DMS53 treated with DMSO at 0.1 percent for 48 hours (cell line): Measurements from ENCODE around the gene UBASH3A.

Experiments
- DNase-seq: peaks from one replicate; lab custom pipeline; 2025; ENCODE audit not compliant: unreplicated experiment; lab: John Stamatoyannopoulos, UW

The UBASH3A gene, protein sequence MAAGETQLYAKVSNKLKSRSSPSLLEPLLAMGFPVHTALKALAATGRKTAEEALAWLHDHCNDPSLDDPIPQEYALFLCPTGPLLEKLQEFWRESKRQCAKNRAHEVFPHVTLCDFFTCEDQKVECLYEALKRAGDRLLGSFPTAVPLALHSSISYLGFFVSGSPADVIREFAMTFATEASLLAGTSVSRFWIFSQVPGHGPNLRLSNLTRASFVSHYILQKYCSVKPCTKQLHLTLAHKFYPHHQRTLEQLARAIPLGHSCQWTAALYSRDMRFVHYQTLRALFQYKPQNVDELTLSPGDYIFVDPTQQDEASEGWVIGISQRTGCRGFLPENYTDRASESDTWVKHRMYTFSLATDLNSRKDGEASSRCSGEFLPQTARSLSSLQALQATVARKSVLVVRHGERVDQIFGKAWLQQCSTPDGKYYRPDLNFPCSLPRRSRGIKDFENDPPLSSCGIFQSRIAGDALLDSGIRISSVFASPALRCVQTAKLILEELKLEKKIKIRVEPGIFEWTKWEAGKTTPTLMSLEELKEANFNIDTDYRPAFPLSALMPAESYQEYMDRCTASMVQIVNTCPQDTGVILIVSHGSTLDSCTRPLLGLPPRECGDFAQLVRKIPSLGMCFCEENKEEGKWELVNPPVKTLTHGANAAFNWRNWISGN

DNA sequence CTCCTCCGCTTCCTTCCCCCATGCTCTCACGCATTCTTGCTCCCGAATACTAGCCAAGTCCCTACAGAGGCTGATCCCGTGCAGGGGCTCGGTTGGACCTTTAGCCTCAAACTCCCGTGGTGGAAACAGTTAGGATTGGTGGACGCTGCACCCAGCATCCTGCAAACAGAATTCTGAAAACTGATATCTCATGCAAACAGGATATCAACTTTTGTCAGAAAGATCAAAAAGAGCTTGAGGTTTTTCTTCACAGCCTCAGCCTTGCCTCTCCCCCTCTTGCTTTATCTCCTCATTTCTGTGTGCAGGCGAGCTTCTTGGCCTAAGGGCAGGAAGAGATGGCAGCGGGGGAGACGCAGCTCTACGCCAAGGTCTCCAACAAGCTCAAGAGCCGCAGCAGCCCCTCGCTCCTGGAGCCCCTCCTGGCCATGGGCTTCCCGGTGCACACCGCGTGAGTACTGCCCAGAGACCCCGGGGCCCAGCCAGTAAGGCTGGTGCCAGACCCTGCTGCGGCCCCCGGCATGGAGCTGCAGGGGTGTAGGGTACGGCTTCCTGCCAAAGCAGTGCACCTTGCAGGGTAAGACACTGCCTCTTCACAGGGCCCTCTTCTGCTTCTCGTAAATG is at the start of gene UBASH3A:
TSS of gene UBASH3A (plus strand) at position 292 of the 621 bp plus-strand sequence. CDS start at position 336, 44 bp downstream.
- DNase-seq: no peak

DNA sequence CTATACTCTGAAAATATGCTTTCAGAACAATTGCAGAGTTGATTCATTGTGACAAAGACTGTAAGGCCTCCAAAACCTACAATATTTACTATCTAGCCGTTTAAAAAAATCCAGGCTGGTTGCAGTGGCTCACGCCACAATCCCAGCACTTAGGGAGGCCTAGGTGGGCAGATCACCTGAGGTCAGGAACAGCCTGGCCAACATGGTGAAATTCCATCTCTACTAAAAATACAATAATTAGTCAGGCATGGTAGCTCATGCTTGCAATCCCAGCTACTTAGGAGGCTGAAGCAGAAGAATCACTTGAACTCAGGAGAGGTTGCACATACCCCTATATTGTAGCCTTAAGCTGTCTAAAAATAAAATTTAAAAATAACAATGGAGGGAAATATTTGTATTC is 47.7 kb upstream of the UBASH3A start:
- DNase-seq: no peak

DNA sequence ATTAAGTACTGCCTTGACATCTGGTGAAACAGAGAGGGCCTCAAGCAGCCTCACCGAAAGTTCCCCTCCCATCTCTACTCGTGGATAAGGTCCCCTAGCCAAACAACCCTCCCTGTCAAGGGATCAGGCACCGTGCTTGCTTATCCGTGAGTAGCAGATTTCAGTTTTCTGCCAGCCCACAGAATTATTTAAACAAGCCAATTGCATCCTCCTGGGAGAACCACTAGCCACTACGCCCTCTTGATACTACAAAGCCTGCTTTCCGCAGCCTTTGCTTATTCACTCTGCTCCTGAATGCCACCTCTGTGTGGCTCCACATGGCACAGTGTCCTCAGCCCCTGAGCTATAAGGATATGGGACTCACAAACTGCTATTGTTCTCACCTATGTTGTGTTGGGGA is 47.1 kb upstream of the UBASH3A start:
- DNase-seq: no peak

DNA sequence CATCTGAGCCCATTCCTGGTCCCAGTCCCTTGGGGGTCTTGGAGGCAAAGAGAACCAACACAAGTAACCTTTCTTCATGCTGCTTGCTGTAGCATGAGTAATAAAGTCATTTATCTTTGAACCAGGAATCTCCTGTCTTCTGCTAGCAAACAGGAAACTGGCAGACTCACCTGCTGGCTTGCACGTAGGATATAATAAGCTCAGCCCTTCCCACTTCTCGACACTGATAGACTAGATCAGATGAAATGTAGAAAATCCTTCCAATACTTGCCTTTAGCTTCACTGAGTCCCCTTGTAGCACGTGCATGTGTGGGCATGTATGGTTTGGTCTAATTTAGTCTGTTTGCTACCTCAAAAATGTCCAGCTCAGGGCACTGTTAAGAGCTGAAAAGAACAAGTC is 46.4 kb upstream of the UBASH3A start:
- DNase-seq: no peak

DNA sequence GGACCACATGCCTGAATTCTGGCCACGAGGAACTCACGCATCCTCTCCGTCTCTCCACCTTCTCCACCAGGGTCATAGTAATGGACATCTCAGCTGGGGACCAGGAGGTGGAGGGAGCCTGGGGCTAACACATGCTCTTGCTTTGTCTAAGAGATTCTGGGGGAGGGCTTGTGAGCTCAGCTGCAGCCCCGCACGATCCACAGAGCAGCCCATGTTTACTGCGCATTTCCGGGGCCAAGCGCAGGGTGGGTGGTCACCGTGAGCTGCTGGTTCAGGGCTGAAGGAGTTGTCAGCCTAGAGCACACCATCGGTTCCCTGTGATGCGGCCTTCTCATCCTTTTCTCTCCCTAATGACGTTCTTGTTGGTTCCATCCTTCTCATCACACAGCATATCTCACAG is 45.4 kb upstream of the UBASH3A start:
- no peak for DNase-seq

DNA sequence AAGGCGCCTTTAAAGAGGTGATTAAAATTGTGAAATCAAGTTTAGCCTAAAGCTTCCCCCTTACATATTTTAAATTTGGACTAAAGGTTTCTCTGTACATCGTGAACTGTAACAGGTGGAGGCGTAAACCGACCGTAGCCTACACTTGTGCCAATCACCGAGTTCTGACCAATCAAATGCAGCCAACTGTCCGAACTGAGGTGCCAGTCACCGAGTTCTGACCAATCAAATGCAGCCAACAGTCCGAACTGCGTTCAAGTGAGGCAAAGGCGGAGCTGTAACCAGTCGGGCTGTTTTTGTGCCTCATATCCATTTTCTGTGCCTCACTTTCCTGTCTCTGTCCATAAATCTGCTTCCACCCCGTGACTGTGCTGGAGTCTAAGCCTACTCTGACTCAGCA is 44.8 kb upstream of the UBASH3A start:
- no peak for DNase-seq

DNA sequence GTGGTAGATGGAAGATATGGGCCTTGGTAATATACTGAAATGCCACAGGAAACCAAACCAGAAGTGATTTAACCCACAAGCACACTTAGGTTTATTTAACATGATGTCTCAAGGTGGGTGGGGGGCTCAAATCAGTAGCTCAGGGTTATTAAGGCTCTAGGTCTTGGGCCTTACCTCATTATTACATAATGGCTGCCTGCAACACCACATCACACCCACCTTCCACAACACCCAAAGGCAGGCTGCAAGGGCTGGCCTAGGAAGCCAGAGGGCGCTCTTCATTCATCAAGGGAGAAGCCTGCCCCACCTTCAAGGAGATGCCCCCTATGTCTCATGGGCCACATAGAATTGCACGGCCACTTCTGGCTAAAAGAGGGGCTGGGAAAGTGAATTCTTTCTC is 43.4 kb upstream of the UBASH3A start:
- DNase-seq: no peak

DNA sequence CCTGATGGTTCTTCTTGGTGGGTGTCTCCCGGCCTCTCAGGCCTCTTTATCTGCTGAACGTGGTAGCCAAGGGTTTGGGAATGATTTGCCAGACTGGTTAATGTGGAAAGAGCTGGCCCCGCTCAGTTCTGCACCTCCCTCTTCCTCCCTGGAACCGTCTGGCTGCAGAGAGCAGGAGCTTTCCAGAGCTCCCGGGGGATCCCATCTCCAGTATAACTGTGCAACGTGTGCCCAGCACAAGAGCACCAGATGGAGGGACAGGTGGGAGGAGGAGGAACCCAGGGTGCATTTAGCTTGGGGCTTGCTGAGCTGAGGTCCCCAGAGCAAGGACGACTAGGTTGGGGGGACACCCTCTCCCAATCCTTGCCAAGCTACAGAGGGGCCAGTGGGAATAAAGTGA is 42.4 kb upstream of the UBASH3A start:
- no peak for DNase-seq

DNA sequence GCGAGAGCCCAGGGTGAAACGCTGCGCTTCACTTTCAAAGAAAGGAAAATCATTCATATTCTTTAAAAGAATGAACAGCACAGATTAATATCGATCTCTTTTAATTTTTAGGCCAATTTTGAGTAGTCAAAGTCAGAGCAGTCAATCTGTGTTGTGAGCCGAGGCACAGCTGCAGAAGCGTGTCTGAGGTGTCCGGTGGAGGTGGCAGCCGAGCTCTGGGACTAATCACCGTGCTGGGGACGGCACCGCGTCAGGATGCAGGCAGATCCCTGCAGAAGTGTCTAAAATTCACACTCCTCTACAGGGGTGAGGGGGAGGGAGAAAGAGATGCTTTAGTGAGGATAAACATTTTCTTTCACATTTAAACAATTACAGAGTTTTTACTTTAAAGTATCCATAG is 41.5 kb upstream of the UBASH3A start:
- no peak for DNase-seq

DNA sequence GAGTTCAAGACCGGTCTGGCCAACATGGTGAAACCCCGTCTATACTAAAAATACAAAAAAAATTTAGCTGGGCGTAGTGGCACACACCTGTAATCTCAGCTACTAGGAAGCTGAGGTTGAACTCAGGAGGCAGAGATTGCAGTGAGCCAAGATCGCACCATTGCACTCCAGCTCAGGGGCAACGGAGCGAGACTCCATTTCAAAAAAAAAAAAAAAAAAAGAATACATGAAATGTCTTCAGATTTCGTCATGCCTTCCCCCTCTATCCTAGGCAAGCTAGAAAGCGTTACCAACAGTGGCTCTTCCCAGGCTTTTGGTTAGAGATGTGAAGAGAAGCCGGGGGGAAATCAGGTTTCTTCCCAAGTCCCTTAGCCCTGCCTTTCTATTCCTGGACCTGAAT is 41.0 kb upstream of the UBASH3A start:
- DNase-seq: no peak

DNA sequence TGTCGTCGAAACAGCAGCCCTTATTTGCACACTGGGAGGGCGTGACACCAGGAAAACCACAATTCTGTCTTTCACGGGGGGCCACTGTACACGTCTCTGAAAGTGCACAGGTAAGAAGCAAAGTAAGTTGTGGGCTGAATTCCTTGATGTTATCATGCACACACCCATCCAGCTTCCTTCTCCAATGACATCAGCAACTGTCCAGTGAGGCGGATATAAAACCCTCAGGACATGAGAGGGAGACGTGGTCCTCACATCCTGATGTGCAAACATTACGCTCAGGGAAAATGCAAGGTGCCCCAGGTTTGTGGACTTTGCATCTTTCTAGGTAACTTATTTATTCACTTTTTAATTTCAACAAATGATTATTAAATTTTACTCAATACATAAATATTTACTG is 40.4 kb upstream of the UBASH3A start:
- DNase-seq: no peak

DNA sequence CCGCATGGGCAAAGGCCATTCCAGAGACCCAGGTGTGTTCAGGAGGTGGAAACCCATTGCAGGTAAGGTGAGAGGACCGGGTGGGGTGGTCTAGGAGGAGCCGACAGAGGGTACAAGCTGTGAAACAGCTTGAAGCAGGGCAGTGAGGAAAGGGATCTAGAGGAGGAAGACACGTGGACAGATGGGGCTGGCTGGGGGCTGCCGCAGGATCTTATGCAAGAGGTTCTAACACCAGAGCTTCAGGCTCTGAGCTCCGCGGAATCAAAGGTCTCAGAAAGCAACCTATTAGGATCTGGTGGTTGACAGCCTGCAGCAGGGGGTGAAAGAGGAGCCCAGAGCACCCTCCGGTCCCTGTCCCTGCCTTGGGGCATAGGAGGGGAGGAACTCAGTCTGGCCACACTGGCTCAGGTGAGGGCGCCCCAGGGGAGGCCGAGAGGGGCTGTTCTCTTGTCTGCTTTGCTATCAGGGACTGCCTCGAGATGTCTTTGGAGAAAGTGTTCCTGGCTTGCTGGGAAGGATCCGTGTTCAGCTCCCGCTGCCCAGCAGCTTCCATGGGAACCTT is 39.3 kb upstream of the UBASH3A start:
- DNase-seq: no peak

DNA sequence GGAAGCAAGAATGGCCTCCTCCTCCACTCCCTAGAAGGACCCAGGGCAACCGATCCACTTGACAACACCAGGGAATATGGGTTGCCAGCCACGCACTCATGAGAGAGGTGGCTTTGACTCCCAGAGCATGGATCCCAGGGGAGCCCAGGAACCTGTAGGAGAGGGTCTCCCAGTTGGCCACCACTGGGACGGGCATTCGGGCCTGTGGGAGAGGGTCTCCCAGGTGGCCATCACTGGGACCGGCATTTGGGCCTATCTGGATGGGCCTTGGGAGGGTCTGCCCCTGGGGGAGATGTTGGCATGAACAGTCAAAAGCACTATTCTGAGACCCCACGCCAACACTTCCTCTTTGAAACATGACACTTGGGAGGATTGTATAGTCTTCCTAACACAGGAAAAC is 37.9 kb upstream of the UBASH3A start:
- DNase-seq: no peak

DNA sequence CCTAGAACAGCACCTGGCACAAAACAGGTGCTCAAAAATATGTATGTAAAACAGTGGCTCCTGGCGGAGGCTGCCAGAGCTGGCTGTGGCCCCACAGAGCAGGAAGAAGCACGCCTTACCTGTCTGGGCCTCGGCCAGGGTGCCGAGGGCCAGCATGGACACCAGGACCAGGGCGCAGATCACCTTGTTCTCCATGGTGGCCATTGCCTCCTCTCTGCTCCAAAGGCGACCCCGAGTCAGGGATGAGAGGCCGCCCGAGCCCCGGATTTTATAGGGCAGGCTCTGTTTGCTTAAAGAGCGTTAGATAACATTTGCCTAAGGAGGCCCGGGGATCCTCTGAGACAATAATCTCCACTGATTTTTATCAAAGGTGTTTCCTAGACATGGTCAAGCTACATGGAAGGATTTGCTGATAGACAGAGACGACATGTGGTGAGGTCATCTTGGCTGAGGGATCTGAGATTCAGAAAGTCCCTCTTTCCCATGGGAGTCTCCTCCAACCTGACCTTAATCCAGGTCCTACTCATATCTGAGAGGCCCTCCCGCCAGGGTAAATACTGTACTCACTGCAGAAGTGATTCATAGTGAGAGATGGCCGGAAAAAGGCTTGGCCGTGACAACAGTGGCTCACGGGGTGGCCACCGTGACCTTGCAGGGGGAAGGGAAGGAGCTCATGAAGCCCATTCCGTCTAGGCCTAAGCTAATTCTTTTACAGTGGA is 37.3 kb upstream of the UBASH3A start, which contains the start of gene TFF1:
TSS of gene TFF1 (minus strand) at position 244 of the 719 bp plus-strand sequence. CDS start at position 204, 40 bp downstream.
- peak; percentile 22 for DNase-seq

DNA sequence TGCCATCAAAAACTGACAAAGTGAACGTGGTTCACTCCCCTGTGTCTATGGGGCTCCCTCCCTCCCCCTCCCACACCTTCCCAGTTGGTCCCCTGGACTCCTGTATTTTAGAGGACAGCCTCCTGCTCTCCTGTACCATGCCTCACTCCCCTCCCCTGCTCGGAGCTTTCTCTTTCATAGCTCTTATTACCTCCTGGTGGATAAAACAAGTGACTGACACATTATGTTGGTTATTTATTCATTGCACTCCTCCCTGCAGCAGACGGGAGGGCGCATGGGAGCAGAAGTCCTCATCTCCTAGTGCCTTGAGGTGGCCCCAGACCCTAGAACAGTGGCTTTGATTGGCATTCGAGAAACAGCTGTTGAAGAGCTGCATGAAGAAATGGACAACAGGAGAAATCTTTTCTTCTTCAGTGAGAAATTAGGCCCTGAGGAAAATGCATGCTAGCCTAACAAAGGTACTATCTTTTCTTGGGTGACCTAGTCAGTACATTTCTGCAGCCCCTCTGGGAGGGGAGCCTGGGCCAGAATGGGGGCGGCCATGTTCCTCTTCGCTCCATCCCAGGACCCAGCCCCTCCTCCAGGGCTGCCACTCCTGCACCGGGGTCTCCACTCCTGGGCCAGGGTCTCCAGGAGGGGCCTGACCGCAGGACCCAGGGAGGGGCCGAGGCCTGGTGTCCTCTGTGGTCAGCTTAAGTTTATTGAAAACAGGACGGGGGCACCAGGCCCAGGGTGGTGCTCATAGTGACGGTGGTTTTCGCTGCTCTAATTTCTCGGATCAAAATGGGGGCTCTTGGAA is 36.1 kb upstream of the UBASH3A start:
- DNase-seq: no peak

DNA sequence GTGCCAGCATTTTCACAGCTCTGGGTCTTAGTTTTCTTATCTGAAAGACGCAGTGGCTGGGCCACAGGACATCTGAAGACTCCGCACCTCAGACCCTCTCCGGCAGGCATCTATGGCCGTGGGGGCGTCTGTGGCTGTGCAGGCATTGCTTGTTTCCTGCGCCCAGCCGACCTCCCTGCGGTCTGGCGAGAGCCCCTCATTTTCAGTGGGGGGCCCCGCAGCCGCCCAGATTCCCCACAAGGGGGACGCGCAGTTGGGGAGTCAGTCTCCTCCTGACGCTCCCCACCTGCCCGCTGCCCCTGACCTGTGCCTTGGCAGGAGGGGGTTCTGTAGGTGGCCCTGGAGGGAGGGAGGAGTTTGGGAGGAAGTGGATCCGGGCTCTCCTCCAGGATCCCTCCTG is 33.9 kb upstream of the UBASH3A start:
- no peak for DNase-seq

DNA sequence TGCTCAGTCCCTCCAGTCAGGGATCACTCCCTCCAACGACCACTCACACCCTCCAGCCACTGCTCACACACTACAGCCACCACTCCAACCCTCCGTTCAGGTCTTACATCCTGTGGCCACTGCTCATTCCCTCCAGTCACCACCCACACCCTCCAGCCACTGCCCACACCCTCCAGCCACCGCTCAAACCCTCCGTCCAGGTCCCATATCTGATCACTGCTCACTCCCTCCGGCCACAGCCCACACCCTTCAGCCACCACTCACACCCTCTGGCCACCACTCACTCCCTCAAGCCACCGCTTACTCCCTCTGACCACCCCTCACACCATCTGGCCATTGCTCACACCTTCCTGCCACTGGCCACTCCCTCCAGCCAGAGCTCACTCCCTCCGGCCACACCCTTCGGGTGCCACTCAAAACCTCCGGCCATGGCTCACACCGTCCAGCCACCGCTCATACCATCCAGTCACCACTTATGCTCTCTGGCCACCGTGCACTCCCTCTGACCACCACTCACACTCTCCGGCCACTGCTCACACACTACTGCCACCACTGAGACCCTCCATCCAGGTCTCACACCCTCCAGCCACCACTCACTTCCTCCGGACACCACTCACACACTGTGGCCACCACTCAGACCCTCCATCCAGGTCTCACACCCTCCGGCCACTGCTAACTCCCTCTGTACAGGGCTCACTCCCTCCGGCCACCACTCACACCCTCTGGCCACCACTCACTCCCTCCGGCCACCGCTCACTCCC is 32.6 kb upstream of the UBASH3A start:
- no peak for DNase-seq

DNA sequence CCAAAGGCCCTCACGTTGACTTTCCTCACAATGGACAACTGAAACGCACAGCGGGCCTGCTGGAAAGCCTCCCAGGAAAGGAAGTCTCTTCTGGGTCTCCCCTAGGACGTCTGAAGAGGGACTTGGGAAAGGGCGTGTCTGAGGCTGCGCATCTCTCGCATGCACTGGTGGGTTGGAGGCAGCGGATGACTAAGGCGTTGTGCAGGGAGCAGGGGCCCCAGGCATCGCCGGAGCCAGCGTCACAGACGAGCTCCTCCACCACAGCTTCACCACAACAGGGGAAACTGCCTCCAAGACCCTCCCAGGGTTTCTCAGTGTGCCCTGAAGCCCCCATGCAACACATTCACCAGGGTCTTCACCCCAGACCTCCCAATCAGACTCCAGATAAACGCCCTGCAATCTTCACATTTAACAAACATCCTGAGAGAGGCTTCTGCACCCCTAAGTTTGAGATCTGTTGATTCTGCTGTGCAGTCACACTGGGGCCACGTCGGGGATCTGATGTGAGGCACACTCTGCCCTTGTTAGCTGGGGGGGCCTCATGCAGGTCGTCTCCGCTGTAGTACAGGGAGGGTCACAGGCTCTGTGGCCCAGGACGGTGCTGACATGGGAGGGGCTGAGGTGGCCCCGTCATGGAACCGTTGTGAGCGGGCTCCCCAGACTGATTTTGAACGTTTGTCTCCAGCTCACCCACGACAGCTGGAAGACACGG is 30.4 kb upstream of the UBASH3A start:
- no peak for DNase-seq

DNA sequence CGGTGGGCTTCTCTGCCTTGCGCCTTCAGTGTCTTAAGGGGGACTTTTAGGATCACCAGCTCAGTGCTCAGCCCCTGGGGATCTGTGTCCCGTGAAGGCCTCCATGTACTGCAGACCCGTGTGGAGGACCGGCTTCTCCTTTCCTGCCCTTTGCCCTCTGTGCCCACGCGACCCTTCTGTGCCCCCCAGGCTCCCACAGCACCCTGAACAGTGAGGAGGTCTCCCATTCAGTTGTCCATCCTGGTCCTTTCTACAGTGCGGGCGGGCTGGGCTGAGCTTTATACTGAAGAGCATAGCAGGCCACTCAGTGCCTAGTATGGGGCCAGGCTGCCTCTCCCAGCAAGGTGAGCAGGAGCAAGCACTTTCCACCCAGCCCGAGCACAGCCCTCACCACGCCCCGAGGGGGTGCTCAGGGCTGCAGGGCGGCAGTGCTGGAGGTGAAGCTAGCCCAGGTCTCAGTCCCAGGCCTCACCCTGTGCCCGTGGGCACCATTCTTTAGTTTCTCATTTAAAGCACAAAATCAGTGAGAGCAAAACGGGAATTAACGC is 29.7 kb upstream of the UBASH3A start:
- no peak for DNase-seq
